ENCODE data around the gene PRKCH. TPM values are rescaled to one million over a fixed set of nuclear protein-coding genes. Genes with fewer than 3 reads are reported as not detected.
A peak's percentile ranks its signal among the peaks of the same experiment; 100 is the strongest.

PRKCH gene
- total and polyA plus RNA-seq, 2 of the 13 experiments (the other 11 are each of a cell fraction or from before 2014, with no cell fraction given), result 0.48 to 1.3 TPM

DNA sequence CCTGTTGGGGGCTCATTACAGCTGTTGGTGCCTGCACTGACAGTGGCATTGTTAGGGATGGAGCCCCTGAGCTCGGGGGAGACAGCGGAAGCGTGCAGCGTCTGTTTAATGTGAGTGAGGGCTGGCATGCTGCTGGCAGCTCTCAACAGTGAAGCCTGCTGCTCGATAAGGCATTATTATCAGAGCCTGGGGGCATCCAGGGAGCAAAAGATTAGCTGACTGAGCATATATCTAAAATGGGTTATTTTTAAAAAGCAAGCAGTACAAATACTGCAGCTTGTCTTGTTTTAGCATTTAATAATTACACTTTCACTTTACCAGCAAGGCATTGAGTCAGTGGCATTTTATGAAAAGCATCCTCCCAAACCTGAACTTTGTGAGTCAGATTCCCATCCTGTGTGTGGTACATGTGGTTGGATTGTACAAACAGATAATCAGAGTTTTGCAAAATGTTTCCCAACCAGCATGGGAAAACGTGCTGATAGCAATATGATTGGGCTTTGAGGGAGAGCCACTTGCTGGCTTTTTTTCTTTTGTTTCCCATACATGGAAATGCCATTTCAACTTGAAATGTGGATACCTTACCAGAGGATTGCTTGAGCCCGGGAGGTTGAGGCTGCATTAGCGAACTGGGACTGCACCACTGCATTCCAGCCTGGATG is 150.8 kb downstream of the PRKCH start (continued):
- TF ChIP-seq ZFP41 (CRISPR knock-in tag; IDR thresholded peaks at IDR 0.05; ENCODE audit: borderline replicate concordance), result no peak
- peak; percentile 51 for TF ChIP-seq MED1 (CRISPR knock-in tag; IDR thresholded peaks at IDR 0.05)
- TF ChIP-seq, protein P1, sequence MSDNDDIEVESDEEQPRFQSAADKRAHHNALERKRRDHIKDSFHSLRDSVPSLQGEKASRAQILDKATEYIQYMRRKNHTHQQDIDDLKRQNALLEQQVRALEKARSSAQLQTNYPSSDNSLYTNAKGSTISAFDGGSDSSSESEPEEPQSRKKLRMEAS (IDR thresholded peaks at IDR 0.05), result peak; percentile 58; the same call in 1 of the 2 replicates
- no peak for TF ChIP-seq AGO1 (IDR thresholded peaks at IDR 0.05; ENCODE audit: low read depth, low read length, poor library complexity, severe bottlenecking)
- 0 out of 2 replicates have a peak, but pooled peaks have one; percentile 21 for TF ChIP-seq TGIF2 (CRISPR knock-in tag; IDR thresholded peaks at IDR 0.05)
- TF ChIP-seq CEBPB (IDR thresholded peaks at IDR 0.05; ENCODE audit: borderline replicate concordance, low read depth, low read length), result peak; percentile 75; the same call in 1 of the 2 replicates
- TF ChIP-seq GATAD2A (CRISPR knock-in tag; IDR thresholded peaks at IDR 0.05), result peak; percentile 43; the same call in 1 of the 2 replicates
- peak; percentile 53 for TF ChIP-seq SAP130 (CRISPR knock-in tag; IDR thresholded peaks at IDR 0.05; ENCODE audit: low read depth)
- TF ChIP-seq, protein P2, sequence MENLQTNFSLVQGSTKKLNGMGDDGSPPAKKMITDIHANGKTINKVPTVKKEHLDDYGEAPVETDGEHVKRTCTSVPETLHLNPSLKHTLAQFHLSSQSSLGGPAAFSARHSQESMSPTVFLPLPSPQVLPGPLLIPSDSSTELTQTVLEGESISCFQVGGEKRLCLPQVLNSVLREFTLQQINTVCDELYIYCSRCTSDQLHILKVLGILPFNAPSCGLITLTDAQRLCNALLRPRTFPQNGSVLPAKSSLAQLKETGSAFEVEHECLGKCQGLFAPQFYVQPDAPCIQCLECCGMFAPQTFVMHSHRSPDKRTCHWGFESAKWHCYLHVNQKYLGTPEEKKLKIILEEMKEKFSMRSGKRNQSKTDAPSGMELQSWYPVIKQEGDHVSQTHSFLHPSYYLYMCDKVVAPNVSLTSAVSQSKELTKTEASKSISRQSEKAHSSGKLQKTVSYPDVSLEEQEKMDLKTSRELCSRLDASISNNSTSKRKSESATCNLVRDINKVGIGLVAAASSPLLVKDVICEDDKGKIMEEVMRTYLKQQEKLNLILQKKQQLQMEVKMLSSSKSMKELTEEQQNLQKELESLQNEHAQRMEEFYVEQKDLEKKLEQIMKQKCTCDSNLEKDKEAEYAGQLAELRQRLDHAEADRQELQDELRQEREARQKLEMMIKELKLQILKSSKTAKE (CRISPR knock-in tag; IDR thresholded peaks at IDR 0.05; ENCODE audit: borderline replicate concordance), result no peak
- no peak for TF ChIP-seq KAT2B (IDR thresholded peaks at IDR 0.05; ENCODE audit: borderline replicate concordance, low read depth, low read length)
- no peak for TF ChIP-seq JDP2 (CRISPR knock-in tag; IDR thresholded peaks at IDR 0.05; ENCODE audit: borderline replicate concordance)
- TF ChIP-seq RXRB (CRISPR knock-in tag; IDR thresholded peaks at IDR 0.05; ENCODE audit: borderline replicate concordance), result 0 out of 2 replicates have a peak, but pooled peaks have one; percentile 13
- peak; percentile 28; the same call in 1 of the 2 replicates for TF ChIP-seq HMG20A (CRISPR knock-in tag; IDR thresholded peaks at IDR 0.05; ENCODE audit: borderline replicate concordance)
- peak; percentile 62; the same call in 1 of the 2 replicates for TF ChIP-seq SOX5 (CRISPR knock-in tag; IDR thresholded peaks at IDR 0.05; ENCODE audit: borderline replicate concordance)
- peak; percentile 86 for TF ChIP-seq MAFF (IDR thresholded peaks at IDR 0.05; ENCODE audit: low read depth, low read length)
- TF ChIP-seq ATF1 (CRISPR knock-in tag; IDR thresholded peaks at IDR 0.05), result no peak
- TF ChIP-seq, protein P3, sequence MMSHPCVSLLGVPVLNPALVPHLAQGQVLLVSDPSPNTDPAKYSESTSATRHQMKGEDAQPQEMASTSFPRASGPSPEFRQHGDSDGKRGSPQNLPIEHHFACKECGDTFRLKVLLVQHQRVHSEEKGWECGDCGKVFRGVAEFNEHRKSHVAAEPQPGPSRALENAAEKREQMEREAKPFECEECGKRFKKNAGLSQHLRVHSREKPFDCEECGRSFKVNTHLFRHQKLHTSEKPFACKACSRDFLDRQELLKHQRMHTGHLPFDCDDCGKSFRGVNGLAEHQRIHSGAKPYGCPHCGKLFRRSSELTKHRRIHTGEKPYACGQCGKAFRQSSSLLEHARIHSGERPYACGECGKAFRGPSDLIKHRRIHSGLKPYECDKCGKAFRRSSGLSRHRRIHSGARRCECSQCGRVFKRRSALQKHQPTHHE (CRISPR knock-in tag; IDR thresholded peaks at IDR 0.05; ENCODE audit: borderline replicate concordance), result no peak
- no peak for TF ChIP-seq GPN1 (CRISPR knock-in tag; IDR thresholded peaks at IDR 0.05; ENCODE audit: borderline replicate concordance)
- TF ChIP-seq ETV5 (CRISPR knock-in tag; IDR thresholded peaks at IDR 0.05; ENCODE audit: borderline replicate concordance), result 0 out of 2 replicates have a peak, but pooled peaks have one; percentile 16
- TF ChIP-seq, protein P4, sequence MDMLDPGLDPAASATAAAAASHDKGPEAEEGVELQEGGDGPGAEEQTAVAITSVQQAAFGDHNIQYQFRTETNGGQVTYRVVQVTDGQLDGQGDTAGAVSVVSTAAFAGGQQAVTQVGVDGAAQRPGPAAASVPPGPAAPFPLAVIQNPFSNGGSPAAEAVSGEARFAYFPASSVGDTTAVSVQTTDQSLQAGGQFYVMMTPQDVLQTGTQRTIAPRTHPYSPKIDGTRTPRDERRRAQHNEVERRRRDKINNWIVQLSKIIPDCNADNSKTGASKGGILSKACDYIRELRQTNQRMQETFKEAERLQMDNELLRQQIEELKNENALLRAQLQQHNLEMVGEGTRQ (IDR thresholded peaks at IDR 0.05; ENCODE audit: low read depth, low read length), result no peak
- TF ChIP-seq, protein P4 (CRISPR knock-in tag; IDR thresholded peaks at IDR 0.05; ENCODE audit: borderline replicate concordance), result no peak
- no peak for TF ChIP-seq SOX13 (IDR thresholded peaks at IDR 0.05)
- peak in 1 of 2 experiments; percentile 39; a peak in 1 of 4 replicates for TF ChIP-seq SOX13 (CRISPR knock-in tag; conservative IDR thresholded peaks at IDR 0.05 in 1 of 2, IDR thresholded peaks at IDR 0.05 in 1 of 2)
- no peak for TF ChIP-seq ZNF556 (CRISPR knock-in tag; IDR thresholded peaks at IDR 0.05; ENCODE audit: borderline replicate concordance)
- TF ChIP-seq AKAP8 (CRISPR knock-in tag; IDR thresholded peaks at IDR 0.05), result no peak
- peak; percentile 27; the same call in 1 of the 2 replicates for TF ChIP-seq ZNF12 (CRISPR knock-in tag; IDR thresholded peaks at IDR 0.05)
